Activated CD8-positive, alpha-beta memory T cell treated with anti-CD3 and anti-CD28 coated beads for 24 hours (primary cell): ENCODE data around the gene MYADML2.

Experiments used
- DNase-seq: peaks from one replicate; pipeline ENCODE4 v3.0.0-alpha.2; 2020

Gene MYADML2

GRCh38 chr17:81977211-81977808, 30.3 kb upstream of the MYADML2 start, which contains the start of gene ASPSCR1:
ASPSCR1 (plus strand) TSS chr17:81977629; CDS start chr17:81977647, 18 bp downstream.
- DNase-seq, result peak; percentile 95

- DNase-seq, result peak; percentile 79
Observed at GRCh38 chr17:81976332-81977210, 29.5 kb upstream of the MYADML2 start.

GRCh38 chr17:81973432-81973831, 26.4 kb upstream of the MYADML2 start:
- no peak for DNase-seq

GRCh38 chr17:81968850-81969812, 22.1 kb upstream of the MYADML2 start:
- DNase-seq, result no peak

GRCh38 chr17:81968396-81968745, 21.3 kb upstream of the MYADML2 start:
- DNase-seq, result no peak

GRCh38 chr17:81967533-81968395, 20.7 kb upstream of the MYADML2 start:
- peak; percentile 94 for DNase-seq

- no peak for DNase-seq
Observed at GRCh38 chr17:81967244-81967532, 20.2 kb upstream of the MYADML2 start.

- no peak for DNase-seq
Observed at GRCh38 chr17:81966343-81967243, 19.6 kb upstream of the MYADML2 start.

GRCh38 chr17:81964081-81964849, 17.2 kb upstream of the MYADML2 start:
- no peak for DNase-seq

- no peak for DNase-seq
Observed at GRCh38 chr17:81962499-81963441, 15.7 kb upstream of the MYADML2 start.

GRCh38 chr17:81961521-81962498, 14.8 kb upstream of the MYADML2 start:
- no peak for DNase-seq

- no peak for DNase-seq
Observed at GRCh38 chr17:81961087-81961511, 14.1 kb upstream of the MYADML2 start, which contains the start of gene NOTUM. NOTUM (minus strand) TSS chr17:81961187; CDS start chr17:81960909, 278 bp downstream.

GRCh38 chr17:81960130-81960958, 13.3 kb upstream of the MYADML2 start:
- DNase-seq, result no peak

GRCh38 chr17:81959362-81960129, 12.5 kb upstream of the MYADML2 start:
- DNase-seq, result peak; percentile 92

- peak; percentile 57 for DNase-seq
Observed at GRCh38 chr17:81958633-81959342, 11.8 kb upstream of the MYADML2 start.
